Activated T-cell treated with anti-CD3 and anti-CD28 coated beads for 1 hour (primary cell): Measurements from ENCODE around the gene NR2C1.

Experiments used
- DNase-seq: peaks from one replicate; pipeline ENCODE4 v3.0.0-alpha.2; 2020; ENCODE audit warnings: low read depth

NR2C1 gene

DNA sequence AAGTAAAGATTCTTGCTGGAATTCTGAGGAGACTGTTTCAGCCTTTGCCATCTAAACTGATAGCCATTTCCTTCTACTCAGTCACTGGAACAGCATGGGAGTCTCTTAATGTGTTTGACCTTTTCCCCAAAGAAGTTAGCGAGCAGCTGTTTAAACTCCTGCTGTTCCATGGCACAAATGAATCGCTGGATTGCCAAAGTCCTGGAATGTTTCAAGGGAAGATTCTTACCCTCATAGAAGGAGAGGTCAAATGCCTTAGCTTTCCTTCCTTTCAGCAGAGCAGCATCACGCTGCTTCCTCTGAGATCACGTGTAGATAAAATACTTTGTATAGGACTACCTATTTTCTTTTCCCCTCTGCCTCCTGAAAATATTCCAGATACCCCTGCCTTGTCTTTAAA is 10.5 kb upstream of the NR2C1 start:
- DNase-seq, result no peak

DNA sequence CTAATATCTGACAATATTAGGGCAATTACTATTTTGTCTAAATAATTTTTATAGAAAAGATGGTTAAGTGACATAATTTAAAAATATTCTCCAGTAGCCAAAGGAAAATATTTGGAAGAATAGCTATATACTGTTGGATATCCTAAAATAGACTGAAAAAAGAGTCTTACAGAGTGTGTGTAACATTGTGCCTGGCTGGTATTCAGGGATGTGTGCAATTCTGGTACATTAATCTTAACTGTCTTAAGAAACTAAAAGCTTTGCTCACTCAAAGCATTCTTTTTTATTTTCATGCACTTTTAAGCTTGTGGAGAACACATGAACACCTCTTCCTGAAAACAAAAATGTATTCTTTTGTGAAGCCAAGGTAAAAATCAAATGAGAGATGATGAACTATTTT is 10.1 kb upstream of the NR2C1 start:
- no peak for DNase-seq

DNA sequence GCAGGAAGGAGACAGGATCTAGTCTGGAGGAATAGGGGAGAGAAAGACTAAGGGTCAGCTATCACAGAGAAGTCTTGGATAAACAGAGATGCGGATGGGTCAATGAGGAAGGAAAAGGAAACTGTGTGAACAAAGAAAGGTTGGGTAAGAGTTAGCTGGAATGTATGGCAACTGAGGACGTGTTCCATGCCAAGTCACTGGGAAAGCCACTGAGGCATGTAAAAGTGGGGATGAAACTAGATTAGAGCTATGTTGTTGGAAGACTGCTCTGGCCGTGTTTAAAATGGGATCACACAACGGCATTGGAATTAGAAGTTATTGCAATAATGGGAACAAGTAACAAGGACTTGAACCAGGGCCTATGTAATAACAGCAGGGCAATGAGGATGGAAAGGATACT is 3.9 kb upstream of the NR2C1 start:
- DNase-seq, result no peak

DNA sequence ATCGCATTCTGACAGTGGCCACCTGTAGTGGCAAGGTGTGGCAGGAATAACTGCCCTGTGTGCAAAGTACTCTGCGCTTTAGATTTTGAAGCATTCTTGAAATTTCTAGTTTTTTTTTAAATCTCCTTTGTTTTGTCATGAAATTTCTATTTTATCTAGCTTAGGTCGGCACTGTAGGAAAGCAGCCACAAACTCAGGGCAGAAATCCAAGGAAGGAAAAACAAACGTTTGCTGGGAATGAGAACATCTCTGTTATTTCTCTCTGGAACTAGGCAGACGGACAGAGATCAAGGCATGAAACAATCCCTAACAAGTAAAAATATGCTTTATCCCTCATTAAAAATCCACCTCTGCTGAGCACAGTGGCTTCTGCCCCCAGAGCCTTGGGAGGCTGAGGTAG is 1.3 kb upstream of the NR2C1 start:
- DNase-seq, result no peak

DNA sequence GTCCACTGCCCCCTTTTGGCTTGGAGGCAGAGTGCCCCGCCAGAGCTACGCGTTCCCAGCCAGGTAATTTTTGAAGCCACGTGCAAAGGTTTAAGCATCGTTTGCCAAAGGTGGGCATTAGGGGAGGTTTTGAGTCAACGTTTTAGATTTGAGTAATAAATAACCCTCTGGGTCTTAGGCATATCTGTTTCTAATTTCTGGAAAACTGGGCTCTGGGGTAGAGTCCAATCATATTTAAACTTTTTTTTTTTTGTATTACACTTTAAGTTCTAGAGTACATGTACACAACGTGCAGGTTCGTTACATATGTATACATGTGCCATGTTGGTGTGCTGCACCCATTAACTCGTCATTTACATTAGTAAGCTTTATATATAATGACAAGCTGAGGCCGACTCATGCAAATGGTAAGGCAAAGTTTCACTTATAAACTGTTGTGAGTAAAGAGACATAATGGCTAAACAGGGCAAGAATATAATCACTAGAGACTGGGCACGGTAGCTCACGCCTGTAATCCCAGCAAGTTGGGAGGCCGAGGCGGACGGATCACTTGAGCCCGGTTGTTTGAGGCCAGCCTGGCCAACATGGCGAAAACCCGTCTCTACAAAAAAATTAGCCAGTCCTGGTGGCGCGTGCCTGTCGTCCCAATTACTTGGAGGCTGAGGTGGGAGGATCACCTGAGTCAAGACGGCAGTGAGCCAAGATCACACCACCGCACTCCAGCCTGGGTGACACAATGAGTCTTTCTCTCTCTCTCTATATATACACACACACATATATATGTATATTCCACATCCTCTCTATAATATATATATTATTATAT is 491 bp upstream of the NR2C1 start:
- no peak for DNase-seq

DNA sequence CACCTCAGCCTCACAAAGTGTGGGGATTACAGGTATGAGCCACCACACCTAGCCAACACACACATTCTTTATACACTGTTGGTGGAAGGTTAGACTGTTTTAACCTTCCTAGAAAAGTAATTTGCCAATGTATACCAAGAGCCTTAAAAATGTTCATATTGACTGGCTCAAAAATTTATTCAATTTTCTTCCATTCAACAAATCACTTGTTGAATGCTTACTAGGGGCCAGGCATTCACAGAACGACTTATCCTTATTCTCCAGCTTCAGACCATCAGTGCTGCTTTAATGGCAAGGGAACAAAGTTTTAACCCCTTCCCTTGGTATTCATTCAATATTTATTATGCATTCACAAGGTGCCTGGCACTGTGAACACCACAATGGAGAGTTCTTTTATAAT is 3.0 kb downstream of the NR2C1 start:
- no peak for DNase-seq

DNA sequence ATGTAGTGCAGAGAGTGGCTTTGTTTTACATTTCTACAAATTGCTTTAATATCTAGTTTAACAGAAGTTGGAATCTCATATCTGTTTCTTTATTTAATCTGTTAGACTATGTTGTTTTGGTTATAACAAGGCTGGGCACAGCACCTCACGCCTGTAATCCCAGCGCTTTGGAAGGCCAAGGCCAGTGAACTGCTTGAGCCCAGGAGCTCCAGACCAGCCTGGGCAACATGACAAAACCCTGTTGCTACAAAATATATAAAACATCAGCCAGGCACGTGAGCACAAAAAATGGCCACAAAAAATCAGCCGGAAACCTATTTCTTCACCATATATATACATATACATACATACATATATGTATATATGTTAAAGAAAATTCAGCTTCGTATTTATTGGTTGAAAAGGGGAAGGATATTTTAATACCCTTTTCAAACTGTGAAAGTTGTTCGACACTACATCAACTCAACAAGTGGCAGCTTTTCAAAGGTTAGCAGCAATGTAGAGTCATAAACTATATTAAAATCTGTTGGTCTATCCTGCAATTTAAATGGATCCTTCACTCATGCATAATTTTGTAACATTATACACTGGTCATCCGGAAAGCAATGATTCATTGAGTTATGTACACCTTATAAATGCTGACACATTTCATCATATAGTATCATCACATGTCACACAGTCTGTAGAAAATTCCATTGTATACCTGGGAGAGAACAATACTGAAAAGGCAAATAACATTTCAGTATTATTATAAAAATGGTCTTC is 7.1 kb downstream of the NR2C1 start:
- no peak for DNase-seq

DNA sequence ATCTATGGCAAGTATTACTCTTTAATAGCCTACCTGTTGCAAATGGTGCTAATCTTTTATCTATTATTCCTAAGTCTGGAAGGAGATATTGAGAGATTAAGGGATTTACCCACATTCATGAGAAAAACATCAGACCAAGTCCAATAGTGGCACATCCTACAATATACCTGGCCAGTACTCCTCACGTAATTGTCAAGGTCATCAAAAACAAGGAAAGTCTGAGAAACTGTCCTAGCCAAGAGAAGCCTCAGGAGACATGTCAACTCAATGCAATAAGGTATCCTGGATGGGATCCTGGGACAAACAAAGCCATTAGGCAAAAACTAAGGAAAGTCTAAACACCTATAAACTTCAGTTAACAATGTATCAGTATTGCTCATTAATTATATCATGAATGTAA is 12.5 kb downstream of the NR2C1 start:
- no peak for DNase-seq

DNA sequence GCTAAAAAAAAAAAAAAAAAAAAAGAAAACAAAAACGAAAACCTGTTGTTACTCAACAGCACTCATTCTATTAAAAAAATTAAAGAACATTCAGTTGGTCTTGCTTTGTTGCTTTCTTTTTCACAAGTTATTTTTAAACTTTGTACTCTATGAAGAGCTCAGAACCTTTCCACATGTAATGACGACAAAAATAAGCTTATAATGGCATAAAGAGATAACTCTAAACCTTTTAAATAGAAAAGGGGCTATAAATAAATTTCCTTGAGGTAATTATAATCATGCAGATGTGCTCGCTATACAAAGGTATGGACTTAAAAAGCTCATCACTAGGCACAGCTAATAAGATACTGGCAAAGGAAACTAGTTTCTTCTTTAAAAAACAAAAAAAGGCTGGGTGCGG is 13.4 kb downstream of the NR2C1 start:
- DNase-seq, result no peak

DNA sequence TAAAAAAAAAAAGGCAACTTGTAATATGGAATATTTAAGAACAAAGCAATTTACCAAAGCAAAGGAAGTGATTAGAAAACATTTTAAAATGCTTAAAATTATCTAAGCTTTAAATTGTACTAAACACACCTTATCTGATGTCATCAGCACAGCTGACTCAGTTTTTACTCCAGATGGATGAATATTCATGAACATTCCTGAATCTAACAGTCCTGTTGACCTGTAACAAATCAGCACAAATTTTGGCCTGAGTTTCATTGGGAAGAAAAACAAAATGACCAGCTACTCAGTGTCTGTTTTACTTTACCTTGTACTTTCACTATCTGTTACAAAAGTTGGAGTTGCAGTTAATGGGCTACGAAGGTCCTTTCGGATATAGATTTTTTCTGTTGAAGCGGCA is 16.0 kb downstream of the NR2C1 start:
- DNase-seq, result no peak

DNA sequence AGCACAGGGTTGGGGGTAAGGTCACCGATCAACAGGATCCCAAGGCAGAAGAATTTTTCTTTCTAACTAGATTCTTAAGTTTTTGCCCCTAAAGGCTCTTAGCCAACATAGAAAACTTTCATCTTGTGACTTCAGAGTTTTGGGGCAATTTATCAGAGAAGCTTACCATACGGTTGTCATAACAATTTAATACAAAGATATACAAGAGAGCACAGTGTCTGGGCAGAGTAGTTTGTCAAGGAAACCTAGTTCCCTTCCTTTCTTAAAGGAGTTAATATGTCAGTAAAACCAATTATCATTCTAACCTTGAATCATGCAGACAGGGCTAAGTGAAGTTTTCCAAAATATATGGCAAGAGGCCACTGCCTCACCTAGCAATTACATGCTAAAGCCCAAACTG is 18.4 kb downstream of the NR2C1 start:
- no peak for DNase-seq

DNA sequence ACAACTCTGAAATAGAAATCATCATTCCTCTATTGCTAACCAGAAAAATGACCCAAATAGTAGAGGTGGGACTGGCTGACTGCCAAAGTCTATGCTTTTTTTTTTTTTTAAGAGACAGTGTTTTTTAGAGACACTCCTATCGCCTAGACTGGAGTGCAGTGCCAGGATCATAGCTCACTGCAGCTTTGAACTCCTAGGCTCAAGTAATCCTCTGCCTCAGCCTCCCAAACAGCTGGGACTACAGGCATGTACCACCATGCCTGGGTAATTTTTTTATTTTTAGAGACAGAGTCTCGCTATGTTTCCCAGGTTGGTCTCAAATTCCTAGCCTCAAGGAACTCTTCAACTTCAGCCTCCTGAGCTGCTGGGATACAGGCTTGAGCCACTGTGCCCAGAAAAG is 19.2 kb downstream of the NR2C1 start:
- DNase-seq, result no peak

DNA sequence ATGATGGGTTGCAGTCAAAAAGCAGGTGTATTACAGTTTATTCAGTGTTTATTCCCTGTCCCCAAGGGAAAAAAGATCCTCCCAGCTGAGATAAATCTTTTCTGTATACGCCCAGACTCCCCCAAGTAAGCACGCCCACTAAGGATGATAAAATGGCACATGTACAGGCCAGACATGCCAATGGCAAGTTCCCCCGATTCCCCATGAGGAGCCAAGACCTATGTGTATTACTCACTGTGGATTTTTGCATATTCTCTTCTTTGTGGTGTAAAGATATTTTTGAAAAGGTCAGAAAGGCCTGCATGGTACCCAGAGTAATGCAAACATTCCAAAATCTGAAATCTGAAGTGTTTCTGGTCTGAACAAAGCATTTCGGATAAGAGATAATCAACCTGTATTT is 22.2 kb downstream of the NR2C1 start:
- no peak for DNase-seq

DNA sequence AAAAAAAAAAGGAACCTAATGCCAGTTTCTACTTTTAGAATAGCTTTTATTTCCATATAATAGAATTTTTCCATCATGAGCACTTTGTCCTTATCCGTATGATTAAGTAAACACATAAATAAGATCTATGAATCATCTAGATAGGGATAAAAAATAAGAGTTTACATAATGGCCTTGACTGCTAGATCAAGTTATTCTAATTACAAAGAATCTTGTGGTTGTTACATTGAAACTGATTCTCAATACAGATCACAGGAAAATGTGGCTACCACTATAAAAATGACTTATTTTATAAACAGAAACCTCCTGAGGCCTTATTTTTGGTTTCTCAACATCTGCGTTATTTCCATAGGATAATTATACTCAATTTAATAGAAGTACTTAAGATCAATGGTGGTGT is 35.5 kb downstream of the NR2C1 start:
- DNase-seq, result no peak

DNA sequence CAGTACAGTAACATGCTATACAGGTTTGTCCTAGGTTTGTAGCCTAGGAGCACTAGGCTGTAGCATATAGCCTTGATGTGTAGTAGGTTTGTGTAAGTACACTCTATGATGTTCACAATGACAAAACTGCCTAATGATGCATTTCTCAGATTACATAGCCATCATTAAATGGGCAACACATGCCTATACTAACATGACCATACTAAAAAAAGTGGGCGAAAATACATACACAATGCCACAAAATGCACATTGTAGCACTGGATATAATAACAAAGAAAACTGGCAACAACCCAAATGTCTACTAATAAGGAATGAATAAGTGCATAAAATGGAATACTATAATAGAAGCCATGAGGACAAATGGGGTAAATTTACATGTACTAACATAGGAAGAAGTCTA is 38.7 kb downstream of the NR2C1 start:
- no peak for DNase-seq

DNA sequence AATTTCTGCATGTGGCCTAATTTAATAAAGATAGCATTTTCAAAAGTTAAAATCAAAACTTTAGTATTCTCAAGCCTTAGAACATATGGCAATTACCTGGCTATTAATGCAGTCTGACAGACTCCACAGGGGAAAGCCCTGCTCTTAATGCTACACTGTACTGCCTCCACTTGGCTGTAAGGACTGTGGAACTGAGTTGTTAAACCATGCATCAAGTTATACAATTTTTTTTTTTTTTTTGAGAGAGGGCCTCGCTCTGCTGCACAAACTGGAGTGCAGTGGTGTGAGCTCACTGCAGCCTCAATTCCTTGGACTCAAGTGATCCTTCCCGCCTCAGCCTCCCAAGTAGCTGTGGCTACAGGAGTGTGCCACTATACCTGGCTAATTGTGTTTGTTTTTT is 50.9 kb downstream of the NR2C1 start:
- no peak for DNase-seq

DNA sequence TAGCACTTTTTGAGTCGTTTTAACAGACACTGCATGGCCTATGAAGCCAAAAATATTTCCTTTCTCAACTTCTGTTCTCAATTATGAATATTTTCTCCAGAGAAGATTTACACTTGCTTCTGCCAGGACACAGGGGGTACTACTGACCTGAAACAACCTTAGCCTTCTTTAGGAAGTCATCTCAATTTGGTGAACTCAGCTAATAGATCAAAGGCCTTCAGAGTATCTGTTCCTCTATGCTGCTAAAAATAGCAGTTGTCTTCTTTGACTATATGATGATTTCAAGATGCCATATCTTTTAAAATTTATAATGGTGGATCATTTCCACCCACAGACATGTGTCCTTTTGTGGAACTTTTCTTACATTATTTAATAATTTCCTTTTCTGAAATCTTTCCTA is 55.9 kb downstream of the NR2C1 start:
- no peak for DNase-seq

DNA sequence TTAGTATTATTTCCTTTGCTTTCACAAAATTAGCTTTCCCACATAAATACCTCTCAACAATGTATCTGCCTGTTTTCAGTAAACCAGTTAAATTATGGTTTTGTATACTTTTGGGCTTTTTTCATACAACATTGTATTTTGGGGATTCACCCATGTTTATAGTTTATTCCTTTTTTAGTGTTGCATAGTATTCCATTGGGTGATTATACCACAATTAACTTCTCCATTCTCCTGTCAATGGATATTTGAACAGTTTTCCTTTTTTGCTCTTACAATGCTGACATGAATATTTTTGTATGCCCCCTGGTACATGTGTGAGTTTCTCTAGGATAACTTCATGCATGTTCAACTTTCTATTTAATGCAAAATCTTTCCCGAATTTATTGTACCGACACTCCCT is 57.3 kb downstream of the NR2C1 start:
- DNase-seq, result no peak

DNA sequence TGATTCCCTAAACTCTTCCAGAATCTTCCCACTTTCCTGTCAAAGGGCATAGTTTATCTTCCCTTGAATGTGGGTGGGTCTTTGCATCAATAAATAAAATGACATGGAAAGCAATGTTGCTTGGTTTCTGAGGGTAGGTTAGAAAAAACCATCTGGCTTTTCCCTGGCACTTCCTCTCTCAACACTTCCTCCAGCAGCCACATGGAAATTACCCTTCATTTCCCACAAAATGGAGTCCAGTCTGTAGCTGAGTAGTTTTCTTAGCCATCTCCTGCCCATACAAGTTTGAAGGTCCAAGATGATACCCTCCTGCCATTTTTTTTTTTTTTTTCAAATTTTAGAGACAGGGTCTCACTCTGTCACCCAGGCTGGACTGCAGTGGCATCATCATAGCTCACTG is 58.9 kb downstream of the NR2C1 start:
- no peak for DNase-seq

DNA sequence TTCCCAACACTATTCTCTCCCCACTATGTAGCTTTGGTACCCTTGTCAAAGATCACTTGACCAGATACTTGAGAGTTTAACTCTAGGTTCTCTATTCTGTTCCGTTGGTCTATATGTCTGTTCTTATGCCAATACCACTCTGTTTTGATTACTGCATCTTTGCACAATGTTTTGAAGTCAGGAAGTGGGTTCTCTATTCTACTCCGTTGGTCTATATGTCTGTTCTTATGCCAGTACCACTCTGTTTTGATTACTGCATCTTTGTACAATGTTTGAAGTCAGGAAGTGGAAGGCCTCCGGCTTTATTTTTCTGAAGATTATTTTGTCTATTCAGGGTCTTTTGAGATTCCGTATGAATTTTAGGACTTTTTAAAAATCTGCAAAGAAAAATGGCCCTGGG is 67.2 kb downstream of the NR2C1 start:
- DNase-seq, result no peak

DNA sequence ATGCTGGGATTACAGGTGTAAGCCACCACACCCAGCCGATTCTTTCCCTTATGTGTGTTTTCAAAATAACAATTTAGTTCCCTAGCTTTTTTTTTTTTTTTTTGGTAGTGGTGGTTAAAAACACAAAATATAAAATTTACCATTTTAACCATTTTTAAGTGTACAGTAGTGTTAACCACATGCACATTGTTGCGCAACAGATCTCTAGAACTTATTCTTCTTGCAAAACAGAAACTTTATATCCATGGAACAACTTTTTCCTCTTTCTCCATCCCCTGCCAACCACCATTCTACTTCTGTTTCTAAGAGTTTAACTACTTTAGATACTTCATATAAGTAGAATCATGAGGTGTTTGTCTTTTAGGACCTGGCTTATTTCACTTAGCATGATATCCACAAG is 68.8 kb downstream of the NR2C1 start:
- DNase-seq, result no peak

DNA sequence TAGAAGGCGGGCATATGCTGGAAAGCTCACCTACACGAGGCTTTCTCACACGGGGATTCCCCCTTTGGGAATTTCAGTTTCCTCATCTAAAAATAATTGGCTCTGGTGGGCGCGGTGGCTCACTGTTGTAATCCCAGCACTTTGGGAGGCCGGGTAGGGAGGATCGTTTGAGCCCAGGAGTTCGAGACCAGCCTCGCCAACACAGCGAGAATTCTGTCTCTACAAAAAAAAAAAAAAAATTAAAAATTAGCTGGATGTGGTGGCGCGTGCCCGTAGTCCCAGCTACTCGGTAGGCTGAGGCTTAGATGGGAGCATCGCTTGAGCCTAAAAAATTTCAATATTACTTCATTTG is 69.5 kb downstream of the NR2C1 start:
- no peak for DNase-seq

DNA sequence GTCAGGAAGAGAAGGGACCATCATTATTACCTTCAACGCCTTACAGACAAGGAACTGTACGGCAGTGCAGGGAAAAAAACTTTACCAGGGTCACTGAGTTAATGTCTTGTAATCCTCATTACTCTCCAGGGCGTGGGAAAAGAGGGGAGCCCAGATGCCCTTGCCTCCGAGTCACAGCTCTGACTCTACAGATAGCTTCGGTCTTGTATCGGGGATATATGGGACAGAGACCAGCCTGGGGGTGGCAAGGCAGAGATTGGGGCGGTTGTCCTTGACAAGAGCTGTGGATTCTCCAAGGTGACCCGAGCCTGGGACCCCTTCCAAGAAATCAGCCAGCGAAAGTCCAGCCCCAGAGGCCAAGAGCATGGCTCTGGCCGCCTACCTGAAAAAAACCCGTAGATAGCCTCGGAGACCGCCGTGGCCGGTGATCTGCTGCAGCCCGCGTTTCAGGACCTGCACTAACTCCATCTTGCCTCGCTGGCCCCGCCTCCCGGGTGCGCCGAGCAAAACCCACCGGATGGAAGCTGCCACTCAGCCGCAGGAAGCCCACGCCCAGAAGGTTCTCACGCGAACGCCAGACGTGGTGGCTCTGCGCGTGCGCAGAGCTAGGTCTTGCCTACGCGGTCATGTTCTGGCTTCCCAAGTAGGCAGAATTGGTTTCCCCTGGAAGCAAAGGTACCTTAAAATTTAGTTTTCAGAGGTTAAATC is 70.1 kb downstream of the NR2C1 start, which contains the start of gene NDUFA12:
Gene NDUFA12, minus strand, starts transcription at position 485 of the 708 bp plus-strand sequence. Its CDS starts 17 bp downstream, at position 468.
- DNase-seq, result peak; percentile 93
